ENCODE results near the gene AGPS.

AGPS gene

DNA sequence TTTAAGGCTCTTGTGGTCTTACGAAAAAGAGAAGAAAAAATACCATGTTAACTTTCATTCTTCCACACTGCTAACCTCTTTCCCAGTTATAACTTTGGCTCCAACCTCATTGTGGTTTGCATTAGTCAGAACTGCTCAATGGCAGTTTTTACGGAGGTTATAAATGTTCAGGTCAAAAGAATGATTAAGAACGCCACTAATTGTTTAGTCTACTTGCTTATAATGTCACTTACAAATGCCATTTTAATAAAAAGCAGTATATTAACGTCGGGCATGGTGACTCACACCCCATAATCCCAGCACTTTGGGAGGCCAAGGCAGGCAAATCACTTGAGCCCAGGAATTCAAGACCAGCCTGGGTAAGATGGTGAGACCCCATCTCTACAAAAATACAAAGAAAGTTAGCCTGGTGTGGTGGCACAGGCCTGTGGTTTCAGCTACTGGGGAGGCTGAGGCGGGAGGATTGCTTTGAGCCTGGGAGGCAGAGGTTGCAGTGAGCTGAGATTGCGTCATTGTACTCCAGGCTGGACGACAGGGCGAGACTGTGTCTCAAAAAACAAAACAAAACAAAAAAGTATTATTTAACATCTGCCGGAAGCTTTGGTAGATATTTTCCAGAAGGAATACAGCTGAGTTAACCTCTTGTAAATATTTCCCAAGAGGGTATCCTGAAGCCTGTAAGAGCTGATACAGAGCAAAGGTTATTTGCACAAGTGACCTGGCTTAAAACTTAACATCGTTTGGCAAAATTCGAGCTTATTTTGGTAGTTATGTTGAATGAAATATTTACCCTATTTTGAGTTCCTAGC, 5.1 kb downstream of the AGPS start:
- in situ Hi-C loops (cut with MboI; ENCODE audit: low pct_unique_long_range_greater_than_20kb, low sequenced_read_pairs, unreplicated experiment) = no loop called here
- no peak for DNase-seq (ENCODE audit: low spot score)
- TF ChIP-seq, protein P1, sequence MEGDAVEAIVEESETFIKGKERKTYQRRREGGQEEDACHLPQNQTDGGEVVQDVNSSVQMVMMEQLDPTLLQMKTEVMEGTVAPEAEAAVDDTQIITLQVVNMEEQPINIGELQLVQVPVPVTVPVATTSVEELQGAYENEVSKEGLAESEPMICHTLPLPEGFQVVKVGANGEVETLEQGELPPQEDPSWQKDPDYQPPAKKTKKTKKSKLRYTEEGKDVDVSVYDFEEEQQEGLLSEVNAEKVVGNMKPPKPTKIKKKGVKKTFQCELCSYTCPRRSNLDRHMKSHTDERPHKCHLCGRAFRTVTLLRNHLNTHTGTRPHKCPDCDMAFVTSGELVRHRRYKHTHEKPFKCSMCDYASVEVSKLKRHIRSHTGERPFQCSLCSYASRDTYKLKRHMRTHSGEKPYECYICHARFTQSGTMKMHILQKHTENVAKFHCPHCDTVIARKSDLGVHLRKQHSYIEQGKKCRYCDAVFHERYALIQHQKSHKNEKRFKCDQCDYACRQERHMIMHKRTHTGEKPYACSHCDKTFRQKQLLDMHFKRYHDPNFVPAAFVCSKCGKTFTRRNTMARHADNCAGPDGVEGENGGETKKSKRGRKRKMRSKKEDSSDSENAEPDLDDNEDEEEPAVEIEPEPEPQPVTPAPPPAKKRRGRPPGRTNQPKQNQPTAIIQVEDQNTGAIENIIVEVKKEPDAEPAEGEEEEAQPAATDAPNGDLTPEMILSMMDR (IDR thresholded peaks at IDR 0.05; ENCODE audit: extremely low read depth, insufficient read depth, missing control alignments) = no peak

DNA sequence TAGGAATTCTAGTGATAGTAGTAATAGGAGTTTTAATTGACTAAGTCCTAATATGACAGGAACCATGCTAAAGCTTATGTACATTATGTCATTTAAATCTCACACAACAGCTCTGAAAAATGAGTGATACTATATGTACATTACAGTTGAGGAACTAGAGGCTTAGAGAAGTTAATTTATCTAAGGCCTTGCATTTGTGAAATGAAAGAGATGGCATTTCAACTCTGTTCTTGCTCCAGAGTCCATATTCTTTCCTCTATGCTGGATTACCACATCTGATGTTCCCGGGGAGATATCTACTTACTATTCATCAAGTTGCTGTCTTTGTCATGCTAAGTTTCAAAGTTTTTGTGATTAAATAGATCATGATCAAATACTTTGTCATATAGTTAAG, 5.7 kb downstream of the AGPS start:
- DNase-seq (ENCODE audit: low spot score) = no peak
- TF ChIP-seq, protein P1 (IDR thresholded peaks at IDR 0.05; ENCODE audit: extremely low read depth, insufficient read depth, missing control alignments) = no peak
- in situ Hi-C loops (cut with MboI; ENCODE audit: low pct_unique_long_range_greater_than_20kb, low sequenced_read_pairs, unreplicated experiment) = no loop called here

DNA sequence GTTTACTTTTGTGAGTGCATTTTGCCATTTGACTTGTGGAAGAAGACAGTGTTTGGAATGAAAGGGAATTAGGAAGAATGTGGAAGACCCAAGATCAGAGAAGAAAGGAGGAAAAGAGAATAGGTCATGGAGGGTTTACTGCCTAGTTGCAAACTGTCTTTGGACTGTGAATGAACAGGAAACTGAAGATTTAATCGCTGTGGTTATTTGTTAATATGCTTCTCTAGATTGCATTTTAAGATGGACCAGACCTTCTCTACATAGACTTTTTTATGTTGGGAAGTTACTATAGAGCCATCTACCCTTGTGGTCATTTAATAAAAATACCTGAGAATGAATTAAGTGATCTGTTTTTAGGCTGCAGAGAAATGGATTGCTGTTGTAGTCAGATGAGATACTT, 6.2 kb downstream of the AGPS start:
- in situ Hi-C loops (cut with MboI; ENCODE audit: low pct_unique_long_range_greater_than_20kb, low sequenced_read_pairs, unreplicated experiment) = no loop called here
- TF ChIP-seq, protein P1 (IDR thresholded peaks at IDR 0.05; ENCODE audit: extremely low read depth, insufficient read depth, missing control alignments) = no peak
- DNase-seq (ENCODE audit: low spot score) = no peak

DNA sequence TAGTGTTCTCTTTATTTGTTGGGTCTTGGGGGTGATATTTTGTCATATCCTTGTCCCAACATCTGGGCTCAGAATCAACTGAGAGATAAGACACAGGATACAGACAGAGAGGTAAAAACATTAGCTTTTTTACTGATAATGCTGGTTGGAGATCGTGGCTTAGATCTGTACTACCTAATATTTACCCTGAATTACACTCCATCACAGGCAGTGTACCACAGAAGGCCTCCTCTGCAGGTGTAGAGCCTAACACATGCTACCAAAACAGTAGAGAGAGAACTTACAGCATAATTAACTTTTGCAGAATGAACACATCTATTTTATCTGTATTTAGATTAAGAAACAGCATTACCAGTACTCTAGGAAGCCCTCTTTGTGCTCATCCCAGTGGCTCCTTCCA, 6.8 kb downstream of the AGPS start:
- TF ChIP-seq, protein P1 (IDR thresholded peaks at IDR 0.05; ENCODE audit: extremely low read depth, insufficient read depth, missing control alignments) = no peak
- DNase-seq (ENCODE audit: low spot score) = no peak
- in situ Hi-C loops (cut with MboI; ENCODE audit: low pct_unique_long_range_greater_than_20kb, low sequenced_read_pairs, unreplicated experiment) = no loop called here

DNA sequence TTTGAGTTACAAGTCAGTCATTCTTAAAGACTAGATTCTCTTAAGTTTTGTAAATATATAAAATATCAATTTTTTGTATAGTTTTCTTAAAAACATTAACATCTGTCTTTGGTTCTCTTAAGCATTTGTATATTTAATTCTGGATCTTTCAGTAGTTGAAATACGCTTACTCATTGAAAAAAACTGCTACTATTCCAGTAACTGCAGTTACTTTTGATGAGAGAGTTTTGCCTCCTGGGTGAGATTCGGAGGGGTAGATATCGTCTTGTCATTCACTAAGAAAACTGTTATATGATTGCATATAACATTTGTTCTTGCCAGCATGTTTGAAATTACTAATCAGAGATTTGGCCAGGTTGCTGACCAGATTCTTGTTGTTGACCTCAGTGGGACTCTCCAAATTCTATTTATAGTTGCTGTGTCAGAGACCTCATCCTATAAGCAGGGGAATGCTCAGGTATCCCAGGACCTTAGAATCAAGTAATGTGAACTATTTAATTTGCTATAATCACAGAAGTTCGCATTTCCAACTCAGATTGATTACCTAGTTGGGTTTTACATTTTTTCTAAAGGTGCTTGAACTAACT, 7.9 kb downstream of the AGPS start:
- TF ChIP-seq, protein P1 (IDR thresholded peaks at IDR 0.05; ENCODE audit: extremely low read depth, insufficient read depth, missing control alignments) = no peak
- in situ Hi-C loops (cut with MboI; ENCODE audit: low pct_unique_long_range_greater_than_20kb, low sequenced_read_pairs, unreplicated experiment) = no loop called here
- DNase-seq (ENCODE audit: low spot score) = no peak

DNA sequence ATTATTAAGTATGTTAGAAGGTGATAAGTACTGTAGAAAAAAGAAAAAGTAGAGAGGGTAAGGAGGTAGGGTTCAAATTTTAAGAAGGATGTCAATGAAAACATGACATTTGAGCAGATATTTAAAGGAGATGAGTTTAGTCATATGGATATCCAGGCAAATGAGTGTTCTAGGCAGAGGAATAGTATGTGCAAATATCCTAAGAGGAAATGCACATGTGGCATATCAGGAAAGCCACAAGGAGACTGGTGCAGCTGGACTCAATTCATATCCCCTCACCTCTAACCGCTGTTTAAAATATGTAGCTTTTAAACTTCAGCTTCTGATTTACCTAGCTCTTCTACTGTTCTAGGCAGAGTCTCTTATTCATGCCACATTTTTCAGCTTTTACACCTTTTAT, 9.5 kb downstream of the AGPS start:
- in situ Hi-C loops (cut with MboI; ENCODE audit: low pct_unique_long_range_greater_than_20kb, low sequenced_read_pairs, unreplicated experiment) = no loop called here
- no peak for DNase-seq (ENCODE audit: low spot score)
- TF ChIP-seq, protein P1 (IDR thresholded peaks at IDR 0.05; ENCODE audit: extremely low read depth, insufficient read depth, missing control alignments) = no peak

Measured in GM13977 (cell line).